ENCODE measurements around the gene CPNE4.

CPNE4 gene

DNA sequence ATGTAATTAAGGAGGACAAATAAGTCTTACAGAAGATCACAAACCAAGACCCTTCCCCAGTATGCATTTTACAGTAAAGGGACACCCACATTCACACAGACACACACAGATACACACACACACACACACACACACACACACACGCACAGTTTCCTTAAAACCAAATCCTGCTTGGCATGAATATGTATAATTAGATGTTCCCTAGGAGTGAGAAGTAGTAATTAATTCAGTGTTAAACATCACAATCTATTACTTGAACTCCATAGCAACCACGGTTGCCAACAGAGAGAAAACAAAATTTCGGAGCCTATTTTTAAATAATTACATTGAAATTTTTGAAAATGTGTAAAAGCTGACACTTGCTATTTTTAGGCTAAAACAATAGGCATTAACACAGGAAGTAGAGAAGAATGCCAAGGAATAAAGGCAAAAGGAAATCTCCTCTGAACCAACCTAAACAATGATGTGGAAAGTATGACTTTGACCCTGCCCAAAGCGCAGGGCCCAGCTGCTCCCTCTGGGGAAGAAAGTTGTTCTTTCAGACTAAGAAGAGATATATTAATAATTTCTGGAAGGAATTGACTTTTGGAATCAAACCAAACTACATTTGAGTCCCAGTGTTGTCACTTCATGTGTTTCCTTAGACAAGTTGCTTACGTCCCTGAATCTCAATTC lies 215.3 kb downstream of the CPNE4 start:
- no peak overlapping the region for H3K4me3 Mint-ChIP-seq
- no peaks in the 10 kb centered on the region for H3K36me3 Mint-ChIP-seq
- peaks cover 2% of the 10 kb centered on the region for H3K27me3 Mint-ChIP-seq
- no peaks in the 10 kb centered on the region for H3K4me1 Mint-ChIP-seq
- no peaks in the 10 kb centered on the region for H3K9me3 Mint-ChIP-seq
- H3K27ac Mint-ChIP-seq = no peak overlapping the region

DNA sequence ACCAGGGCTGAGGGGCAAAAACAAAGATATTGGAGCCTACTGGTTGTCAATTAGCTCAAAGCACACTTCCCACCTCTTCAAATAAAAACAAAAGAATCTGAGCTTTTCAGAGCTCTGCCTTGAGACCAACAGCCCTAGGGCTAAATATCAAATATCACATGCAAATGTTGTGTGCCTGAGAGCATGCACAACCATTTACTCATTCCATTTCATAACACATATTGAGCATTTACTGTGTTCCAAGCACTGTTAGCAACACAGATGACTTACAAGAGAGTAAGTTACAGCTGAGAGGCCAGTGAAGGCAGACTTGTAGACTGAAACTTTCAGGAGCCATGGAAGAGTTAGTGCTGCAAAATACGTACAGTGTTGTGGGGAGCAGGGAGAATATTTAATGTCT lies 222.4 kb downstream of the CPNE4 start:
- Mint-ChIP-seq H3K4me3 (no peak overlapping the region), H3K9me3 (no peaks in the 10 kb centered on the region), H3K27me3 (no peaks in the 10 kb centered on the region), H3K27ac (no peak overlapping the region), H3K4me1 (no peaks in the 10 kb centered on the region), H3K36me3 (no peaks in the 10 kb centered on the region)

- no peaks in the 10 kb centered on the region for H3K36me3 Mint-ChIP-seq
- H3K9me3 Mint-ChIP-seq = no peaks in the 10 kb centered on the region
- no peak overlapping the region for H3K27ac Mint-ChIP-seq
- no peaks in the 10 kb centered on the region for H3K4me1 Mint-ChIP-seq
- H3K27me3 Mint-ChIP-seq = peaks cover 5% of the 10 kb centered on the region
- H3K4me3 Mint-ChIP-seq = no peak overlapping the region
Observed at GRCh38 chr3:131811481-131811880, 223.3 kb downstream of the CPNE4 start.

DNA sequence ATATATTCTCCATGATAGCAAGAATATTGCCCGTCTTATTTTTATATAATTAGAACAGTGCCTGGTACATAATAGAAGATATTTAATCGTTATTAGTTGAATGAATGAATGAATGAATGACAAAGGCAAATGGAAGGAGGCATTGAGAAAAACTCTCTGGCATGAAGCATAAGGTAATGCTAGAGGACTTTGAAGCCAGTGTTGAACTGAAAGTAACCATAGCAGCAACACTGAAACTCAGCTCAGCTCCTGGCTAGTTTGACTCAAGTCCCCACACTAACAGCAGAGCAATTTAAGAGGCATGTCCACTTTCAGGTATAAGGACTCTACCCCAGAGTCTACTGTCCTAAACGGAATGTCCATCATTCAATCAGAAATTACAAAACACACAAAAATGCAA lies 227.0 kb downstream of the CPNE4 start:
- H3K27ac Mint-ChIP-seq = no peak overlapping the region
- no peaks in the 10 kb centered on the region for H3K9me3 Mint-ChIP-seq
- H3K4me1 Mint-ChIP-seq = no peaks in the 10 kb centered on the region
- peaks cover 6% of the 10 kb centered on the region for H3K27me3 Mint-ChIP-seq
- no peaks in the 10 kb centered on the region for H3K36me3 Mint-ChIP-seq
- H3K4me3 Mint-ChIP-seq = no peak overlapping the region

DNA sequence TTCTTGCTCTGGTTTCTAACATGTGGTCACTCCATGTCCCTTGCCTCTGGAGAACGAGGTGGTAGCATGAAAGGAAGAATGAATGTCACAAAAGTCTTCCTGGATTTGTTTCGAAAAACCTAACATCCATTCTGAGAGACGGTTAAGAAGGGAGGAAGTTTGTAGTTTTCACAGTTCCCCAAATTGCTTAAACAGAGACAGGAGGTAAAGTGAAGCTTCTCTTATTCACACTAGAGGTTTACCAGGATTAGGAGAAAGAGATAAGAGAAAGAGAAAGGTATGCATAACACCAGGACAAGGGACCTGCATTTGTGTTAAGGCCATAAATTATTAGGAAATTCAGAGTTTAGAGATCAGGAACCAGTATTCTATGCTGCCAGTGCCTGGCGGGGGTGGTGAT lies 228.1 kb downstream of the CPNE4 start:
- no peaks in the 10 kb centered on the region for H3K4me1 Mint-ChIP-seq
- H3K9me3 Mint-ChIP-seq = no peaks in the 10 kb centered on the region
- H3K27me3 Mint-ChIP-seq = peaks cover 6% of the 10 kb centered on the region
- H3K36me3 Mint-ChIP-seq = no peaks in the 10 kb centered on the region
- H3K4me3 Mint-ChIP-seq = no peak overlapping the region
- no peak overlapping the region for H3K27ac Mint-ChIP-seq

- Mint-ChIP-seq H3K9me3 (no peaks in the 10 kb centered on the region), H3K4me1 (no peaks in the 10 kb centered on the region), H3K27ac (no peak overlapping the region), H3K4me3 (no peak overlapping the region), H3K36me3 (no peaks in the 10 kb centered on the region), H3K27me3 (peaks cover 6% of the 10 kb centered on the region)
Observed at GRCh38 chr3:131804565-131805133, 230.2 kb downstream of the CPNE4 start.

DNA sequence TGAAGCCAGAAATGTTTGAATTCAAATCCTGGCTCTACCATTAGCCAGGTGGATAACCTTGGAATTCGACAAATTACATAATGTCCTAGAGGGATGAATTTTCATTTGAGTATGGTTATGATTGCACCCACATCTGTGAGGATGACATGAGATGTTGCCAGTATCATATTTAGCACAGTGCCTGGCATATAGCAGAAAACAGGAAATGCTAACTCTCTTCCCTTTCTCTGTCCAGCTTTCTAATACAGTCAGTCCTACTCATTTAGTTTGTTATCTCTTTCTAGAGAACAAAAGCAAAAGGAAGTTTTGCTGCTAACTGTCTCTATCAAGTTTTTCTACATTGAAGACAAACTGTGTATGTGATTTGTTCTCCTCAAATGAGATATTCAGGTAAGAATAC lies 231.7 kb downstream of the CPNE4 start:
- Mint-ChIP-seq H3K27me3 (peaks cover 6% of the 10 kb centered on the region), H3K9me3 (no peaks in the 10 kb centered on the region), H3K4me3 (no peak overlapping the region)

DNA sequence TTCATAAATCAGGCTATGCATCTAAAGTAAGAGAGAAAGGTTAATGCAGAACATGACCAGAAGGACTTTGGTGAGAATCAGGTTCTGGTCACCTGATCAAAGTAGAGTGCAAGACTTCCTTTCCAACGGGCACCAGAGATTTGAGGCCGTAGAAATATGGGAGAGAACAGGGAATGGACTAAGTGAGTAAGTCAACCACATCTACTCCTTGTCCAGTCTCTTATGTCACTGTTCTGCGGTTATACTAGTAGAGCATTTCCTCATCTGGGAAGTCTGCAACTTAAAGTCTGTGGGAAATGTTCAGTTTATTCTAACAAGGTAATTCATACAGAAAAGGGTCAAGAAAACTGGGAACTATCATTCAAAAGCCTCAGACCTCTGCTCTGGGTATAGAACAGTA lies 232.8 kb downstream of the CPNE4 start:
- H3K4me1 Mint-ChIP-seq = no peaks in the 10 kb centered on the region
- no peak overlapping the region for H3K4me3 Mint-ChIP-seq
- H3K9me3 Mint-ChIP-seq = no peaks in the 10 kb centered on the region
- peaks cover 6% of the 10 kb centered on the region for H3K27me3 Mint-ChIP-seq
- no peak overlapping the region for H3K27ac Mint-ChIP-seq
- no peaks in the 10 kb centered on the region for H3K36me3 Mint-ChIP-seq

More for the DNA sequence above, 231.7 kb downstream of the CPNE4 start:
- no peaks in the 10 kb centered on the region for H3K36me3 Mint-ChIP-seq
- no peaks in the 10 kb centered on the region for H3K4me1 Mint-ChIP-seq
- no peak overlapping the region for H3K27ac Mint-ChIP-seq

DNA sequence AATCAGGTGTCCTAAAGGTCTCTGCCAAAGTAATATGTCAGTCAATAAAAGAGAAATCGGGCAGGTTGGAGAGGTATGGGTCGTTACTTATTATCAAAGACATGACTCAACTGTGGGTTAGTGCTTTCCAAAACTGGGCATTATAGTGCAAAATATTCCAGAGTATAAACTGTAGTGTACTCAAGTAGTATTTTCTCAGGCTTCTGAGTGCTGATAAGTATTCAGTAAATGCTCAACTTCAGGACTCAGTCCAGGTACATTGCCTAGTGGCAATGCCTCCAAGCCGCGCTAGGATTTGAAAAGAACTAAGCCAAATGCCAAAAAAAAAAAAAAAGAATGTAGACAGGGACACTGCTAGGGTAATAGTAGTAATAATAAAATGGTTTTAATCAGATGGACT lies 233.2 kb downstream of the CPNE4 start:
- Mint-ChIP-seq H3K36me3 (no peaks in the 10 kb centered on the region), H3K4me1 (no peaks in the 10 kb centered on the region), H3K27ac (no peak overlapping the region), H3K4me3 (no peak overlapping the region), H3K9me3 (no peaks in the 10 kb centered on the region), H3K27me3 (peaks cover 1% of the 10 kb centered on the region)

DNA sequence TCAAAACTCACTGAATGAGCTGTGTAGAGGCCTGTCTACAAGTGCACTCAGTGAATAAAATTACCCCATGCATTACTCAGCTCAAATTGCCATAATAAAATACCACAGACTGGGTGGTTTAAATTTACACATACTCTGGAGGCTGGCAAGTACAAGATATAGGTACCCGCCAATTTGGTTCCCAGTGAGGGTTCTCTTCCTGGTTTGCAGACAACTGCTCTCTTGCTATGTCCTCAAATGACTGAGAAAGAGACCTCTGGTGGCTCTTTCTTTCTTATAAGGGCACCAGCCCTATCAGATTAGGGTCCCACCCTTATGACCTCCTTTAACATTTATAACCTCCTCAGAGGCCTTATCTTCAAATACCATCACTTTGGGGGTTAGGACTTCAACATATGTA lies 237.0 kb downstream of the CPNE4 start:
- Mint-ChIP-seq H3K36me3 (no peaks in the 10 kb centered on the region), H3K27ac (no peak overlapping the region), H3K9me3 (no peaks in the 10 kb centered on the region), H3K4me1 (peaks cover 8% of the 10 kb centered on the region), H3K27me3 (peaks cover 17% of the 10 kb centered on the region), H3K4me3 (no peak overlapping the region)

DNA sequence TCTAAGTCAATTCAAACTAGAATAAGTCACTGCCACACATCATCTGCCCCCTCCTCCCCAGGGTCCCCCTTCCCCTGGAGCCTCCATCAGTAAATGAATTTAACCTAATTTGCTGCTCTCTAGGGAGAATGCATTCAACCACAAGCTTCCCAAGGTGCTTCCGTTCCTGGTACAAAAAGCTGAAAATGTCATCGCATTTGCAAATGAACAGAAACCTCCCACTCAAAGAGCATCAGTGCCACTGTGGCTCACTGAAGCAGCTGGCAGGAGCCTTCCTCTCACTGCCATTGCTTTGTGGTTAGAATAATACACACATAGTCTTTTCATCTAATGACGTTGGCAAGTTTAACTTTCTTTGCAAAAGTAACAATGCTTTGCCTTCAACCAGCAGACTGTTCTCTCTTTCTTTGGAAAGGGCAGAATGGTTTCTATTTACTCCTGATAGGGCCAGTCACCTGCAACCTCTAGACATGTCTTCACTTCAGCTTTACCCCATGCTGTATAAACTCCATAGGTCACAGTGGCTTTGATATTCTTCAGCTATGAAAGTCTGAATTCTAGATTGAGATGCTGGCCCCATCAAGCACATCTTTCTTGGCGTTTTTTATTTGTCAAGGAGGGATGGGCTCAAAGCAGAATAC lies 238.1 kb downstream of the CPNE4 start:
- Mint-ChIP-seq H3K27ac (no peak overlapping the region), H3K9me3 (no peaks in the 10 kb centered on the region), H3K36me3 (no peaks in the 10 kb centered on the region), H3K4me3 (no peak overlapping the region), H3K4me1 (peaks cover 8% of the 10 kb centered on the region), H3K27me3 (peaks cover 20% of the 10 kb centered on the region)

DNA sequence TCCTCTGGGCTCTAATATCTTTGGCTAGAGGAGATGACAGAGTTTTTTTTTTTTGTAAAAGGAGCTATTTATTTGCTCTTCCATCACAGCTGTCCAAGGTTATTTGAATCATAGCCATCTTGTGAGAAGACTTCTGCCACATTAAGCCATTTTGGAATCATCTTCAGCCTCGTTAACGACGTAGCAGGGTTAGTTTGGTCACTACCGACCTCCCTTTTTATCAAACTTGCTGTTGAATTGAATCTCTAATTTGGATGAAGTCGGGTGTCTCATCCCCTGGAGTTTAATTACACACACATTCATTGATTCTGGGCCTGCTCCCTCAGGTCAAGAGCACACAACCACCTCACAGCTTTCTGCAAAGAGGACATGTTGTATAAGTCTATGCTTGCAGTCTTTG lies 238.7 kb downstream of the CPNE4 start:
- Mint-ChIP-seq H3K4me3 (no peak overlapping the region), H3K27ac (no peak overlapping the region), H3K9me3 (no peaks in the 10 kb centered on the region), H3K36me3 (no peaks in the 10 kb centered on the region), H3K27me3 (peaks cover 21% of the 10 kb centered on the region), H3K4me1 (peaks cover 8% of the 10 kb centered on the region)

GRCh38 chr3:131795390-131796090 lies 239.3 kb downstream of the CPNE4 start:
- H3K4me1 Mint-ChIP-seq = peaks cover 8% of the 10 kb centered on the region
- peaks cover 23% of the 10 kb centered on the region for H3K27me3 Mint-ChIP-seq
- H3K9me3 Mint-ChIP-seq = no peaks in the 10 kb centered on the region
- no peak overlapping the region for H3K4me3 Mint-ChIP-seq
- H3K27ac Mint-ChIP-seq = no peak overlapping the region
- H3K36me3 Mint-ChIP-seq = no peaks in the 10 kb centered on the region

DNA sequence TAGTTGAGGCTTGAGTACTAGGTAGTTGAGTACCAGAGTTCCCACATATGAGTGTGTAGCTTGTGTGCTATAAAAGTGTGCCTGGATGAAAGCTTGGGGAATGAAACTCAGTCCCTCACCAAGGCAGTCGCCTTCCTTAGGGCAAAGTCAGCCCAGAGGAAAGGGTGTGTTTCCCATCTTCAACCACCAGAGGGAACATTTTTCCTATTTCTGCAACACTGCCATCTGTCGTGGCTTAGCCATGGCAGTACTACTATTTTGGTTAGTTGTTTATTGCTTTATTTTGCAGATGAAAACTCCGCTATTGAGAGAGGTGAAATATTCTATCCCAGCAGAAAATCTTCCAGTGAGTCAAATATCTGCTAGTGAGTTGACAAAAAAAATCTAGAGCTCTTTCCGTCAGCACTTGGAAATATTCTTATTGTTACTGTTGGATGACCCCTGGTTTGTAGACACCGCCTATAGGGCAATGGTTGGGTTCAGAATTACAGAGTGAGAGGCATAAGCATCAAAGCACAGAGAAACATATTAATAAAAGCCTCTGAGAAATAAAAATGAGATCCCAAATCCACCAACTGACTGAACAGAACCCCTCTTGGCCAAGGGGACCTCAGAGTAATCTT lies 239.9 kb downstream of the CPNE4 start:
- no peaks in the 10 kb centered on the region for H3K36me3 Mint-ChIP-seq
- H3K4me3 Mint-ChIP-seq = no peak overlapping the region
- H3K9me3 Mint-ChIP-seq = no peaks in the 10 kb centered on the region
- H3K27ac Mint-ChIP-seq = no peak overlapping the region
- H3K4me1 Mint-ChIP-seq = peaks cover 8% of the 10 kb centered on the region
- H3K27me3 Mint-ChIP-seq = peaks cover 23% of the 10 kb centered on the region

- no peaks in the 10 kb centered on the region for H3K36me3 Mint-ChIP-seq
- no peak overlapping the region for H3K27ac Mint-ChIP-seq
- H3K9me3 Mint-ChIP-seq = no peaks in the 10 kb centered on the region
- H3K4me3 Mint-ChIP-seq = no peak overlapping the region
- H3K4me1 Mint-ChIP-seq = peaks cover 8% of the 10 kb centered on the region
- peaks cover 23% of the 10 kb centered on the region for H3K27me3 Mint-ChIP-seq
Observed at GRCh38 chr3:131793870-131794269, 240.9 kb downstream of the CPNE4 start.

- H3K27me3 Mint-ChIP-seq = peaks cover 18% of the 10 kb centered on the region
- H3K36me3 Mint-ChIP-seq = no peaks in the 10 kb centered on the region
- H3K9me3 Mint-ChIP-seq = no peaks in the 10 kb centered on the region
Observed at GRCh38 chr3:131789188-131789587, 245.6 kb downstream of the CPNE4 start.

More at GRCh38 chr3:131789188-131789587, 245.6 kb downstream of the CPNE4 start:
- Mint-ChIP-seq H3K27ac (no peak overlapping the region), H3K4me1 (no peaks in the 10 kb centered on the region), H3K4me3 (no peak overlapping the region)

Data from activated naive CD4-positive, alpha-beta T cell treated with anti-CD3 and anti-CD28 coated beads, Interleukin-2, amount 50 U/mL, for 24 hours (primary cell).